NCI-H526 (cell line): ENCODE data around the gene TGIF1.

ENCODE experiments used
- DNase-seq, 2 experiments: peaks; one replicate each; lab custom pipeline; 2025; lab: John Stamatoyannopoulos, UW

TGIF1 gene

DNA sequence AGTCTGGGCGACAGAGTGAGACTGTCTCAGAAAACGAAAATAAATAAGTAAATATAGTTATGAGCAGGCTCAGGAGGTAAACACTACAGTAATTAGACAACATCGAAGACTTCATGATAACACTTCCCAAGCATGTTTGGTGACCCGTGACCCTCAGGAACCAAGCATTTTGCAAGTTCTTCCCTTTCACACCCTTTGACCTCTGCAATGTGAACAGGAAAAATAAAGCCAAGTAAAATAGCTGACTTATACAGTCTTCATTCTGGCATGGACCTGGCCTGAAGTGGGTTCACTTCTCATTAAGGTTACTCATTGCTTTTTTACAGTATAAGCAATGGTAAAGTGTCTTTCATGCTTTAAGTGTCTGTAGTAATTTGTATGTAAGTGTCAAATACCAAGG, 15.3 kb upstream of the TGIF1 start:
- DNase-seq: no peak

DNA sequence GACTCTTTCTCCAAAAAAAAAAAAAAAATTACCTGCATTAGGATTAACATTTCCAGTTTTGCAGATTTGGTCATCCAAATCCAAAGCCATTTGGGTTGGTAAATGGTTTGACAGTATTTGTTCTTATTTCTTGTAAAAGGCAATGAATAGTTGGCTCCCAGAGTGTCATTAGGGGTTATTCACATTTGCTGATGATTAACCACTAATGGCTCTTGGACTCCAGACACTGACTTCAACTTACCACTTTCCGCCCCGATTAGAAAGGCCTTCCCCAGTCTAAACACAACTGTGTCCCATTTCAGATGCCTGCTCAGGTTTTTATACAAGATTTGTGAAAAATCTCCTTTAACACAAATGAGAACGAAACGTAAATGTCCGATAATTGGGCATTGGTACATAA, 9.6 kb upstream of the TGIF1 start:
- no peak for DNase-seq

DNA sequence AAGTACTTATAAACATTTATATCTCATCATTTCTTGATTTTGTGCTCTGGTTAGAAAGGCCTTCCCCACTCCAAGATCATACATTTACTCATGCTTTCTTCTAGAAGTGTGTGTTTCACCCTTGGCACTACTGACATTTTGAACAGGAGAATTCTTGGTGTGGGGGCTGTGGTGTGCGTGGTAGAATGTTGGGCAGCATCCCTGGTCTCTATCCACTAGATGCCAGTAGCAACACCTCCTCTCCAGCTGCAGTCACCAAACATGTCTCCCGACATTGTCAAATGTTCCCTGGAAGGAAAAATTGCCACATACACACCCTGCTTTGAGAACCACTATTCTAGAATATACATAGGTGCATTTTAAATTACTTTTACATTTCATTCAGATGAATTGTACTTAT, 8.7 kb upstream of the TGIF1 start:
- peak; percentile 8 to 24 for DNase-seq

DNA sequence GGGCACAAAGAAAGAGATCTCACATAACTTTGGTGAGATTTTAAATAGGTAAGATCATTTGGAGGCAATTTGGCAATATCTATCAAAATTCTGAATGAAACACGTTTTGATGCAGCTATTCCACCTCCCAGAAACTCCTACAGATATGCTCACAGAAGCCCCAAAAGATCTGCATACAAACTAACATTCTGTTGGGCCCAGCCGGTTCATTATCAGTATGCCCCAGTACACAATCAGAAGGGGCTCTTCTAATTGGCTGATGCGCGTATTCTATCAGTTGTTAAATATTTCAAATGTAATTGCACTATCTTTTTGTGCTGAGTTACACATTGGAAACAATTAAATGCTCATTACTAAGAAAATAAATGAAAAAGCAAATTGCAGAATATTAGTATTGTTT, 7.1 kb upstream of the TGIF1 start:
- DNase-seq: no peak

DNA sequence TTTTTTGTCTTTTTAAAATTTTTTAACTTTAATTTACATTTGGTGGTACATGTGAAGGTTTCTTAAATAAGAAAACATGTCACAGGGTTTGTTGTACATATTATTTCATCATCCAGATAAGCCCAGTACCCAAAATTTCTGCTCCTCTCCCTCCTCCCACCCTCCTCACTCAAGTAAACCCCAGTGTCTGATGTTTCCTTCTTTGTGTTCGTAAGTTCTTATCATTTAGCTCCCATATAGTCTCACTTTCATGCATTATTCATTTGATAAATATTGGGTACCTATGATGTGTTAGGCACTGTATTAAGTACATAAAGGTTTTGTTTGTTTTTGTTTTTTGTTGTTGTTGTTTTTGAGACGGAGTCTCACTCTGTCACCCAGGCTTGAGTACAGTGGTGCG, 5.7 kb upstream of the TGIF1 start:
- no peak for DNase-seq

DNA sequence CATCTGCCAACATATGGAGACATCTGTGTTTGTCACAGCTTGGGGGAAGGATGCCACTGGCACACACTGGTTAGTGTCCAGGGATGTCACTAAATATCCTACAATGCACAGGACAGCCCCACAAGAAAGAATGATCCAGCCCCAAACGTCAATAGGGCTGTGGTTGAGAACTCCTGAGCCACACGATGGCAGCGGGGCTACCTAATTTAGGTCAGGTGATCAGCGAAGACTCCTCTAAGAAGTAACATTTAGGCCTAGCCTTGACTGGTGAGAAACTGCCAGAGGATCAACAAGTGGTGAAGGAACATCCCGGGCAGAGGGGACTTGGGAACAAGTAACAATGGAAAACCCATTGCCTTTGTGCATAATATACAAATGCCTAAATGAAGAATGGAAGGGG, 5.0 kb upstream of the TGIF1 start:
- no peak for DNase-seq

DNA sequence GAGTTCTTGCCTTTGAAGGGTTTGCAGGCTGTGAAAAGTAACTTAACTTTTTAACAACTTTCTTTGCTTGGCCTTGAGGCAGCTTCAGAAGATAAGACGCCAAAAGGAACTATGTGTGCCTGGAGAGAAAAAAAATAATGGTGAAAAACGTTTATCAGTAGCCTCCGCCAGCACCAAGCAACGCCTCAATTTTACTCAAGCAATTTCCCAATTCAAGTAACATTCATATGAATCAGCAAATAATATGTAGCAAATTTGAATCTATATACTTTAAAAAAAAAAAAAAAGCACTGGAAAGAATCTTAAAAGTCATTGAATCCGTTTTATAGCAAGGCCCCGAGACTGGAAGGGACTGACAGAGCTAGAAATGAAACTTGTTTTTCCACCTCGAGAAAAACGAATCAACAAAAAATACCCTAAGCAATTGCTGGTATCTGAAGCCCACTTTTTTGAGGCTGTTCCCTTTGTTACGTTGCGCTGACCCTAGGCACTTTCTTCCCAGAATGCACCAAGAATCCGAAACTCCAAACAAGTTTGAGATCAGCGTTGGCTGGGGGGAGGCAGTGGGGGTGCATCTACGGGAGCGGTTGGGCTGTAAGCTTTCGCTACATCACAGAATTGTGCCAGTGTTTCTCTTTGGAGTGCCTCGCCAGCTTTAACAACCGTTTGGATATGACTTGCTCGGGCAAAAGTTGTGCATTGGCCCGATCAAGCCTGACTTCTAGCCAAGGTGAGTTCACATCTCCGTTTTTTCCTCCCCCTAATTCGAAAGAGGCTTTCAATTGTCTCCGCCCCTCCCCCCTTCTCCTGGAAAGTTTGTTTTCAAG, 2.7 kb upstream of the TGIF1 start:
- peak in 1 of 2 experiments; percentile 71 for DNase-seq

DNA sequence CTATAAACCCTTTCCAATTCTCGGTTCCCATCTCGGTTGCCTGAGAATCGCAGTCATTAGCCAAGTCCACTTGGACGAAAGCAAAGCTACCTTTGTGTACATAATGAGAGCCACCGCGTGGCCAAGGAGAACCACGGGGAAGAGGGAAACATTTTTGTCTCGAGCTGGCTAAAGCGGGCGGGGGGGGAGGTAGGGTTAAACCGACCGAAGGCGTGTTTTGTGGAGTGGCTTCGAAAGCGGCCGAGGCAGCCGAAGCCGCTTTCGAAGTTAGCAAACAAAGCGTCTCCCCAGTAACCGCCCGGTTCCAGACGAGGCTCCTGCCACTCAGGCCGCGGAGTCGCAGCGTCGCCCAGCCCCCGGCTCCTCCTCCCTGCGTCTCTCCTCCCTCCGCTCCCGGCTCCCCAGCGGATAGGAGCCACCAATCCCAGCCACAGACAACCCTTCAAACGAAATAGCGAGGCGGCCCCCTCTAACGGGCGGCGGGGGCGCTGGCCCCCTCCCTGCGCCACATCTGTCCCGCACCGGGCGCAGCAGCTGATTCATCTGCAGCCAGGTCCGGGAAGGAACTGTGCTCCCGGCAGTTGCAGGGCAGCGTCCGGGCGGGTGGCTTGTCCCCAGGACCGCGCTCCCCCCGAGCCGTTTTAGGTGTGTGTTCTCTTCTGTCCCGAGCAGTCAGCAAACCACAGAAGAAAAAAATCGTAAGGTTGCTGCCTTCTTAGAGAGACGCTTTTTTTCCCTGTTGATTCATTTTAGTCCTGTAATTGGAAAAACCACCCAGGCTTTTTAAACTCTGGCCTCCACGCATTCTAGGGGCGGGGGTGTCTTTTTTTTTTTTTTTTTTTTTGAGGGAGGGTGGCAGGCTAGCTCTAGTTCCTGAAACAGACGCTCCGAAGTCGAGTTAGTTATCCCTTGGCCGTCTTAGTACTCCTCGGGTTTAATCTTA, 1.8 kb upstream of the TGIF1 start:
- DNase-seq: peak; percentile 89 to 95

DNA sequence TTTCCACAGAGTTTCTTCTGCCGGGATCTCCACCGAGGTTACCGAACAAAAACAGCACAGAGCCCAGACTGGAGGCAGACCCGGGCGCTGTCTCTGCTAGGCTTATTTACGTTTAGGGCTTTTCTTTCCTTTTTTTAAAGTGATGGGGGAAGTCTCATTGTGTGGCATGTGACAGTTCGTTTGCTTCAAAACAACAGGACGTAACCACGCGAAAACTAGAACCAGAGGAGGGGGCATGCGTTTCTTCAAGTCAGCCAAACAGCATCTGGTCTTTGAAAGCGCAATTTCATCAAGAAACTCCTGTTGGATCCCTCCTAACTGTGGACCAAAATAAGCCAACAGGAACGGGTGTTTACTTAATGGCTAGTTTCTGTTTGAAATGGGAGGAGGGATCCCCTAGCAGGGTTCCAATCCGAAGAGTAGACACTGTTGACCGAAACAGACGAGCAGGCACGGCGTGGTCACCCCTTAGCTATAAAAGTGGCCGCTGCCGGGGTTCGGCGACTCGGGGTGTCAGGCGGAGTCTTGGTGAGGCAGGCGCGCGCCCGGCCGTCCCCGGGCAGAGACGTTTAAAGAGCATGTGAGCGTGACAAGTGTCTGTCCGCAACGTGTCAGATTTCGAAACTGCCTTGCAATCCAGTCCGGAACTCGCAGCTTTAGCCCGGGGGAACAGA, 997 bp upstream of the TGIF1 start:
- DNase-seq: peak; percentile 64 to 75

DNA sequence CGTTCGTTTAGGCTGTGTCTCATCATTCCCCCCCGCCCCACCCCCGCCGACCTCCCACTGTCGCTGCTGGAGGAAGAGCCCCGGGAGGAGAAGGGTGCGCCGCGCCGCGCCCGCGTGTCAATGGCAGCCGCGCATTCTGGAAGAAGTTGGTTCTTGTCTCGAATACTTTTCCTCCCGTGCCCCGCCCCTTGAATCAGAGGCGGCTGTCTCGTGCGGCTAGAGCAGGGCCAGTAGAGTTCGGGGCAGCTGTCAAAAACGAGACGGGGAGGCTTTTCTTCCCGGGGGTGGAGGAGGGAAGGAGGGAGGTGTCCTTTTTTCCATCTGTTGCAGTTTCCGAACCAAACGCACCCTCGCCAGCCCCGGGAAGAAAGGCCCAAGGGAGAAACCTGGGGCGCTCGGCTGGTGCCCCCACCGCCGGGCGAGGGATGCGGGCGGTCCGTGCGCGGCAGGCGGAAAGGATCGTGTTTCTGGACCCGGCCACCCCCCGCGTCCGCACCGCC, 410 bp upstream of the TGIF1 start:
- DNase-seq: peak; percentile 56 to 75

DNA sequence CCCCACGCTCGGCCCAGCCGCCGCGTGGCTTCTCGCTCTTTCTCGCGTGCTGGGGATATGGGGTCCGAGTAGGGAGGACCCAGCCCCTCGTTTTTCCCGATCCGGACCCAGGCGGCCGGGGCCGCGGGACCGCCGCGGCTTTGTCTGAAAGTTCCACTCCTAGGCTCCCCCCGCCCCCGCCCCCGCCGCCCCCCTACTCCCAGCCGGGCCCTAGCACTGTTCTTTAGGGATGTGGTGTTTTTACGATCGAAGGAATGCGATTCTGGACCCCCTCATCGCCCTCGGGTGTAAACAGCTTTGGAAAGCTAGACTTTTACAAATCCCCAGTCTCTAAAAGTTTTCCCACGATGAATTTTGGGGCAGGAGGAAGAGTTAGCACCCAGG, 819 bp downstream of the TGIF1 start:
- DNase-seq: no peak

DNA sequence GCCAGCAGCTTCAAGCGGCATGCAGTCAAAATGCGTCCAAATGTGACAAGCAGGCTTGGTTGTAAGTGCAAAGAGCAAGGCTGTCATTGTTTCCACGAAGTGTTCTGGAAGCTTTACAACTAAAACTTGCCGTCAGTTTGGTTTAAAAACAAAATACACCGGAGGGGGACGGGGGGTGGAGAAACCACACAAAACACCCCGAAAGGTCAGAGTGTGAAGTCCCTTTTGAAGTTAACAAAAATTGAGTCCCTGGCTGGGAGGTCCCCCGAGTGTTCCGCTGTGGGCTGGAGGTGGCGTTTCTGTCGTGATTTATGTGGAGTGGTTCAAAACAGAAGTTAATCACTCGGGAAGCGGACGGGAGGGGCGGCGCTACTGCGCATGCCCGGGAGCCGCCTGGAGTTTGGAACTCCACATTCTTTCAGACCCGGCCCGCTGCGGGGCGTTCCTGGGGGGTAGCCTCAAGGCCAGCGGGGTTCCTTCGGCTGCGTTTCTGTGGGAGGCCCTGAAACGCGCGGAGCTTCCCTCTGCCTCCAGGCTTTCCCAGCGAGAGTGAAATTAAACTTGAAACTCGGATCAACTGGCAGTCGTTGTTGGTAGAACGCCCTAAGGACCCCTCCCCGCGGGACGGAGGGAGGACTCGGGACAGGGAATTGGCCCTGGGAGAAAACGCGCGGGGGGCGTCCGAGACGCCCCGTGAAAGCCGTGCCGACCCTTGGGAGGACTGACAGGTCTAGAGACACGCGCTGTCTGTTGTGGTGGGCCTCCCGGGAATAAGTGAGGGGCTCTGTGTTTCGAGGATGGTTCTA, 1.4 kb downstream of the TGIF1 start:
- peak; percentile 6 to 65 for DNase-seq

DNA sequence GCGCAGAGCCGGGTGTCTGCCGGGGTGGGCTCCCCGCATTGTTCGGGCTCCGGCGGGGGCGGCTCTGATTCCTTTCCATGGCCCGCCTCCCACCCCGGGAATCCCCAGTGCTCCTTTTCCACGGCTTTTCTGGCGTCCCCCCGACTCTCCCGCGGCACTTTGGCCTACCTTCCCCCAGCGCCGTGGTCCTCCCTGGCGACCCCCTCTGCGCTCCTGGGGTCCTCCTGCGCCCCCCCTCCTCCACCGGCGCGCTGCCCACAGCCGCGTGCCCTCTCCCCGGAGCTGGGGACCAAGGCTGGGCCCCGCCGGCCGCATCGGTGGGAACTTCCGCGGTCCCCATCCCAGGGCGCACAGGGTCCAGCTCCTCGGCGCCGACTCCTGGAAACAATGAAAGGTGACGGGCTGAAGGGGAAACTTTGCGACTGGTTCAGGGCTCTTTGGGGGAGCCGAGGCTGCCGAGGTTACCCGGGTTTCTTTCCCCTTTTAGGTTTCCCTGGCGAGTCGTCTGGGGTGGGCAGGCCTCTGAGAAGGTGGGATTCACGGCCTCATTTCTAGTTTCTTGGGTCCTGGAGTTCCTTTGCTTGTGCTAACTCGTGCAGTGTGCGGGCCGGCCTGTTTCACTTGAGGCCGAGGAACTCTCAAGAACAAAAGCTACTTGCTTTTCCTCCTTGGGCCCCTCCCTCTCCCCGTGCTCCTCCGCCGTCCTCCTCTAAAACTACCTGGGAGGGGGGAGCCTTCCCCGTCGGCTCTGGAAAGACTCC, 2.2 kb downstream of the TGIF1 start:
- peak in 1 of 2 experiments; percentile 62 for DNase-seq

DNA sequence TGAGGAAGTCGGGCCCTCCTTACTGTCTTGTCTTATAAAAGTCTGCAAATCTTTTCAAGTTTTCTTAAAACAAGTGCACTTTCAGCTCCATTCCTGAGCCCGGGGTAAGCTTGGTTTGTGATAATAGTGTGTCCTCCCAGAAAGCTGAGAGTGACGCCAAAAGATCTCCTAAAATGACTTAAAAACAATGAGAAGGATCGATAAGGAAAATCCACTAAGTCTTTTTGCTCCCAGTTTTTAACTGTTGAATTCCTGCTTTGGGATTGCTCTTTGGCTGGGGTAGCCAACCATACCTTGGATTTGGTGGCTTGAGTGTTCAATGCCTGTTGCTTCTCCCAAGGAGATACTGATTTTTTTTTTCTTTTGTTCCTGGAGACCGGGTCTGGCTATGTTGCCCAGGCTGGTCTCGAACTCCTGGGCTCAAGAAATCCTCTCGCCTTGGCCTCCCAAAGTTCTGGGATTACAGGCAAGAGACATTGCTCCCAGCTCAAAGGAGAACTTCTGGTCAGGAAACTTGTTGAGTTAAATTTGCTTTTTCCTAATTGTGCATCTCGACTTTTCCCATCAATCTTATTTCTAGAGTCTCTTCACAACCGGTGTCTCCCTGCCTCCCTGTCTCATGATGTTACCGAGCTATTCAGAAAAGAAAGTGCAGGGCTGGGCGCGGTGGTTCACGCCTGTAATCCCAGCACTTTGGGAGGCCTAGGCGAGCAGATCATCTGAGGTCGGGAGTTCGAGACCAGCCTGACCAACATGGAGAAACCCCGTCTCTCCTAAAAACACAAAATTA, 3.0 kb downstream of the TGIF1 start:
- no peak for DNase-seq

DNA sequence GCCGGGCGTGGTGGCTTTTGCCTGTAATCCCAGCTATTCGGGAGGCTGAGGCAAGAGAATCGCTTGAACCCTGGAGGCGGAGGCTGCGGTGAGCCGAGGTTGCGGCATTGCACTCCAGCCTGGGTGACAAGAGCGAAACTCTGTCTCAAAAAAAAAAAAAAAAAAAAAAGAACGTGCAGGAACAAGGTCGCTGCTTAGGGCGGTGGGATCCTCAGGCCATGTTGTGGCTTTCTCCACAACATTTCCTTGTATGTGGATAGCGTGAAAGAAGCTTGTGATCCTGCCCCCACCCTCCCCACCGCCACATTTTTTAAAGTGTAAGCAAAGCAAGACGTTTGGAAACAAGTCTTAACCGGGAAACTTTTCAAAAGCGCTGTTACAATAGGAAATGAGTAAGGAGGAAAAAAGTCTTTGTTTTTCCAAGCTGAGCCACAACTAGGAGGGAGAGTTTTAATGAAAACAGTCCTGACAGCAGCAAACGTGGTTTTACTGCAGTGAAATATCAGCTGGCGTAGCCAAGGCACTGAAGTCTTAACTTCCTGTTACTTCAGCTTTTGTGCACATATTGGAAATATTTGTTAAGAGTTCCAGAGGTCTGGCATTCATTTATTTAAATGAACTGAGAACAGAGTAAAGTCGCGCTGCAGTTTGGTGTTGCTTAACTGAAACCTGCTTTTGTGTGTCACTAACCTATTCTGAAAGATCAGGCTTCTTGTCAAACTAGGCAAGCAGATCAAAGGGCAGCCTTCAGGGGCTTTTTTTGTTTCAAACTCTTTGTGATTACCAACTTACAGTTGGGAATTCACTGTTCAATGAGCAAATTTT, 3.8 kb downstream of the TGIF1 start:
- peak; percentile 14 to 33 for DNase-seq

DNA sequence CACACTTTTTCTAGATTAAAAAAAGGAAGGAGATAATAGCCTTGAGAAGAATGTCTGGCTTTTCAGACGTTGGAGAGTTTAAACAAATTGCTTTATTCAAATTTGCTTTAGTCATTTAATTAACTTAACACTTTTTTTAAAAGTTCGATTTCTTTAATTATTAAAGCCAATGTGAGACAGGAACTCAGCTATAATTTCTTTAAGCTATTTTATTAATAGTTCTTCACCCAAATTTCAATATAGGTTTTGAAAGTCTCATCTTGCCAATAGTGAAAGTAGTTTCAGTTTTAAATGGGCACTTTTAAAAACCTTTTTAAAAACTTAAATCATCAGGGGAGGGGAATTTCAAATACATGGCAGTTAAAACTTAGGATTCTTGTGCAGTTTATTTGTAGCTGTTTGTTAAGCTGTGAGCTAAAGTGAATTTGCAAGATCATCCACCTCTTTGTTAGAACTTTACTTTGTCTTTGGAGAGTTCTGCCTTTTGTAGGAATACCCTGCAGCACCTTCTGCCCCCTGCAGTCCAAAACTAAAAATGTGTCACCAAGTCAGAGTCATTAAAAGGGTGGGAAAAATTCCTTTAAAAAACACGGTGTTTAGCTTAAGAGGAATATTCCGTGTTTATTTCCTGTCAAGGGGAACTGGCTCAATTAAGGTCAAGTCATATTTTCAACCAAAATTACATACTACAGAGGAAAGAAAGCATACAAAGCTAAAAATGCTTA, 4.6 kb downstream of the TGIF1 start:
- DNase-seq: peak; percentile 20 to 50

DNA sequence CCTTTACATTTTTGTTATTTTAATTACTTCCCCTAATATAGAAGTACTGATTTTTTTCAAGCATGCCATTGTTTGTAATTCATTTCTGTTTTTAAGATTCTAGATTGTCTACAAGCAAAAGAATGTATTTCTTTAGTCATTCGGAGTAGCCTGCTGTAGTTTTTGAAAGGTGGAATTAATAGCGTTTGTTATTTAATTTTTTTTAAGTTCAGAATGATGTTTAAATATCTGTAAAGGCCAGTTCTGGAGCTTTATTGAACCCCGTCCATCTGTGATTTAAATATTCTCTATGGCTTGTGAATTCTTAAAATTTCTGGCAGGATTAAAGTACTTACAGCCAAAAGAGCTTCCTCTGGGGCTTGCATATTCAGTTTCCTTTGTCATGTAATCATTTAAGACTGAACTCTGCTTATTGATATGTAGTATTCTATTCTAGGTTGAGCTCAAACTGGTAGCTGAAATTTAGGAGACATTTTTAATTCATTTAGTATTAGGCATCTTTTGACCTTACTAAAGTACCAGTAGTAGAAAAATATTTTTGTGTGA, 5.2 kb downstream of the TGIF1 start:
- no peak for DNase-seq
